Mesothelial cell of epicardium (in vitro differentiated cells): ENCODE results near the gene PITPNC1. TPM values are rescaled to one million over a fixed set of nuclear protein-coding genes. Genes with fewer than 3 reads are reported as not detected.

Source experiments
- DNase-seq, 2 experiments: peaks; one replicate each; pipeline ENCODE4 v3.0.0; 2021; ENCODE audit warnings: low spot score in 2 of 2; ENCODE audit not compliant: unreplicated experiment in 2 of 2
- H3K27ac Mint-ChIP-seq: 2 replicates; pipeline ENCODE4 v1.8.0; 2021; ENCODE audit warnings: mixed read lengths
- H3K27me3 Mint-ChIP-seq: 2 replicates; pipeline ENCODE4 v1.8.0; 2021; ENCODE audit warnings: low read depth, mixed read lengths
- H3K36me3 Mint-ChIP-seq: 2 replicates; pipeline ENCODE4 v1.8.0; 2021; ENCODE audit warnings: mixed read lengths
- H3K4me1 Mint-ChIP-seq: 2 replicates; pipeline ENCODE4 v1.8.0; 2021; ENCODE audit warnings: mixed read lengths
- H3K4me3 Mint-ChIP-seq: 2 replicates; pipeline ENCODE4 v1.8.0; 2021; ENCODE audit warnings: mild to moderate bottlenecking, moderate library complexity, mixed read lengths
- H3K9me3 Mint-ChIP-seq: 2 replicates; pipeline ENCODE4 v1.8.0; 2021; ENCODE audit warnings: mixed read lengths
- CTCF ChIP-seq: fragments of 200-600 bp; sonication (generic); IDR thresholded peaks from one replicate; pipeline ENCODE4 v1.5.0; 2021; ENCODE audit warnings: antibody characterized with exemption; ENCODE audit not compliant: unreplicated experiment
- total RNA-seq: library from RNA; stranded (reverse); gene quantifications from 3 replicates; pipeline ENCODE4 v1.2.1, GENCODE V29; 2021

PITPNC1 gene
- total RNA-seq, 1 donor from 2014 or later: 19.9 TPM

GRCh38 chr17:67474081-67474661 is 97.1 kb downstream of the PITPNC1 start:
- peaks cover 4% of the 10 kb centered on the region for H3K36me3 Mint-ChIP-seq
- no peak overlapping the region for H3K27ac Mint-ChIP-seq
- no peak for TF ChIP-seq CTCF
- H3K4me1 Mint-ChIP-seq: peaks cover 22% of the 10 kb centered on the region
- no peak overlapping the region for H3K4me3 Mint-ChIP-seq
- no peak for DNase-seq
- no peaks in the 10 kb centered on the region for H3K27me3 Mint-ChIP-seq
- H3K9me3 Mint-ChIP-seq: peaks cover 6% of the 10 kb centered on the region

GRCh38 chr17:67475161-67475937 is 98.3 kb downstream of the PITPNC1 start:
- no peak overlapping the region for H3K4me3 Mint-ChIP-seq
- DNase-seq: peak in 1 of 2 experiments; percentile 61
- no peak for TF ChIP-seq CTCF
- peaks cover 18% of the 10 kb centered on the region for H3K4me1 Mint-ChIP-seq
- H3K36me3 Mint-ChIP-seq: peaks cover 4% of the 10 kb centered on the region
- H3K27ac Mint-ChIP-seq: no peak overlapping the region
- no peaks in the 10 kb centered on the region for H3K27me3 Mint-ChIP-seq
- H3K9me3 Mint-ChIP-seq: peaks cover 6% of the 10 kb centered on the region

- Mint-ChIP-seq H3K36me3 (peaks cover under 1% of the 10 kb centered on the region), H3K27me3 (no peaks in the 10 kb centered on the region), H3K27ac (no peak overlapping the region), H3K4me1 (peaks cover 21% of the 10 kb centered on the region), H3K4me3 (no peak overlapping the region), H3K9me3 (peaks cover 2% of the 10 kb centered on the region)
- DNase-seq: no peak
- no peak for TF ChIP-seq CTCF
Measured at GRCh38 chr17:67476787-67477335, 99.8 kb downstream of the PITPNC1 start.

GRCh38 chr17:67477687-67478086 is 100.6 kb downstream of the PITPNC1 start:
- DNase-seq: no peak
- no peak for TF ChIP-seq CTCF
- Mint-ChIP-seq H3K27me3 (no peaks in the 10 kb centered on the region), H3K9me3 (no peaks in the 10 kb centered on the region), H3K36me3 (no peaks in the 10 kb centered on the region), H3K4me3 (no peak overlapping the region), H3K27ac (no peak overlapping the region), H3K4me1 (peaks cover 22% of the 10 kb centered on the region)

GRCh38 chr17:67478401-67479041 is 101.4 kb downstream of the PITPNC1 start:
- H3K4me3 Mint-ChIP-seq: no peak overlapping the region
- H3K36me3 Mint-ChIP-seq: no peaks in the 10 kb centered on the region
- DNase-seq: no peak
- H3K9me3 Mint-ChIP-seq: no peaks in the 10 kb centered on the region
- no peak overlapping the region for H3K27ac Mint-ChIP-seq
- no peak for TF ChIP-seq CTCF
- no peaks in the 10 kb centered on the region for H3K27me3 Mint-ChIP-seq
- peaks cover 22% of the 10 kb centered on the region for H3K4me1 Mint-ChIP-seq
